GM18861 (cell line): Measurements from ENCODE around the gene PHLDA2.

ENCODE experiments used
- ATAC-seq: cut with Tn5 transposase; IDR thresholded peaks from one replicate; pipeline ENCODE4 v1.9.1; 2021; ENCODE audit not compliant: unreplicated experiment

The PHLDA2 gene

DNA sequence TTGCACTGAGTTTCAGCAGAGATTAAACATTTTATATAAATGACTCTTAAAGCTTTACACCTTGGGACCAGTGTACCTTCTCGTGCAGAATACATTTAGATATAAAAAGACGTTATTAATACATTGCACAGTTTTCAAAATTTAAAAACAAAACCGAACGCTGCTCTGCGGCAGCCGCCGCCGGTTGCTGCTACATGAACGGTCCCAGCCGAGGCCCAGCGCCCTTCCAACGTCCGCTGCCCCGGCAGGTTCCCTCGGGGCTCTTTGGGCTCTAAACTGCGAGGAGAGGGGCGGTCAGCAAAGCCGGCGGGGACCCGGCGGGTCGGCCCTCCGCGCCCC is 45.6 kb downstream of the PHLDA2 start:
- ATAC-seq: no peak

DNA sequence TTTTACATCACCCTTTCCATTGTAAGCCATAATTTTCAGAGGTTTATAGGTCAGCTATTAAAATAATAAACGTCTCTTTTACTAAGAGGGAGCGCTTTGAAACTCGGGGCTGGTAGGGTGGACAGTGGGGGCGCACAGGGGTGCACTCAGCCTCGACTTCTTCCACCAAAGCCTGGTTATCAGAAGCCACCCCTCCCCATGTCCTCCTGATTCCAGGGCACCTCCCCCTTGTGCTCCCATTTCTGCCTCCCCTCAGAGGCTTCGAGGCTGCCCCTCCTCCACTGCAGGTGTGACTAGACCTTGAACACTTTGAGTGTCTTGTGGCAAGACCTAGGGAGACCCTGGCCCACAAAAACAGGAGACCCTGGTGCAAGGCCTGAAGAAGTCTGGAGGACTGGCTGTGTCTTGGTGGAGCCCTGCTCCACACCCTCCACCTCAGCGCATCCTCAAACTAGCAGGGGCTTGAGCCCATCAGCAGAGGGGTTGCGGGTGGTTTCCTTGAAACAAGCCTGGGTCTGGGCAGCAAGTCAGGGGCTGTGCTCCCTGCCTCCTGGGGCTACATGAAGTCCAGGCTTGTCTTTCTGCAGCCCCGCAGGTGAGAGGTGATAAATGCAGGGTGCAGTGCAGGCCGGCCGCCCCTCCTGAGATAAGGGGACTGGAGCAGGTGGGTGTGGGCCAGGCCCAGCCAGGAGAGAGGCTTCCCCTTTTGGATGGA is 46.7 kb downstream of the PHLDA2 start:
- no peak for ATAC-seq

DNA sequence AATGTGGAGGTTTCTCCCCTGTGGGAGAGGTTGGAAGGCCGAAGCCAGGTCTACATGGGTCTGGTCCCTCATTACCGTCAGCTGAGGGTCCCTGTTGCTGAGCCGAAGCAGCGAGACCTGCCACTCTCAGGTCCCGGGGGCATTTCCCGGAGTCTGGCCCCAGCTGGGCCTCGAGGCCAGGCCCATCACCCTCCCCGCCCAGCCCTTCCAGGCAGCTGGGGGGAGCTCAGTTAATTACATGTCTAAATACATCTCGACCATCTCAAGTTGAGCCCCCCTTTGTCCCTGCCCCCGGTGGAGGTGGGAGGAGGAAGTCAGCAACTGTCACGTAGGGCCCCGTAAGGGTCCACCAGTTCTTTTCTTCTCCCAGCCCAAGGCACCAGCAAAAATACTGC is 47.2 kb downstream of the PHLDA2 start:
- ATAC-seq: no peak

DNA sequence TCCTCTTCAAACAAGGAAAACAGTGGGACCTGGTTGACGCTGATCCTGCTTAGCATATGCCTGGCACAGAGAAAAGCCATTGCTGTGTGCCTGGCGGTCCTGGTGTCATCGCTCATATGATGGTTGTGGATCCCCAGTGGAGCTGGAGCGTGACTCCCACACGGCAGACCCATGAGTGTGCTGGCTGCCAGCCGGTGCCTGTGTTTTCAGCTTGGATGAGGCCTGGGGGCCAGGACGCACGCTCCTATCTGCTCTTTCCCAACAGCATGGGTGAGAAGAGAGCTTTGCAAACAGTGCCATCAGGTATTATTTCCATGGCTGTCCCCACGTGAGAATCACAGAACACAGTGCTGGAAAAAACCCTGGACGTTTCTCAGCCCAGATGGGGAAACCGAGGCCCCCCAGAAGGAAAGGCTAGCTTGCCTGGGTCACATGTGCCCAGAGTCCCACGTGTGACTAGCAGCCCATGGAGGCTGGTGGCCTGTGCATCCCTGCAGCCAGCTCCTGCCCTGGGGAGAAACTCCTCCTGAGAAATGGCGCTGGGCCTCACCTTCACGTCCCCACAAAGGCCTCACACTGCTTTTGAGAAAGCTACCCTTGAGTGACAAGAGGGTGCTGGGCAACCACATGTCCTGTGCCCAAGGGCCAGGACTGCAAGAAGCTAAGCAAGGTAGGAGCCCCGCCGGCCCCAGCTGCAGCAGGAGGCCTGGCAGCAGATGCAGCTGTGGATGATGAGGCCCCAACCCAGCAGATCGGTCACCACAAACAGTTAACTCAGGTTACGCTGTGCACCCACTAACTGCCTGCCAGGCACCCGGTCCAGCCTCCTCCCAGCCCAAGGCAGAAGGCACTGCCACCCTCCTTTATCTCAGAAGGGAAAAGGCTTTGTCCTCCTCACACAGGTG is 47.9 kb downstream of the PHLDA2 start:
- no peak for ATAC-seq

DNA sequence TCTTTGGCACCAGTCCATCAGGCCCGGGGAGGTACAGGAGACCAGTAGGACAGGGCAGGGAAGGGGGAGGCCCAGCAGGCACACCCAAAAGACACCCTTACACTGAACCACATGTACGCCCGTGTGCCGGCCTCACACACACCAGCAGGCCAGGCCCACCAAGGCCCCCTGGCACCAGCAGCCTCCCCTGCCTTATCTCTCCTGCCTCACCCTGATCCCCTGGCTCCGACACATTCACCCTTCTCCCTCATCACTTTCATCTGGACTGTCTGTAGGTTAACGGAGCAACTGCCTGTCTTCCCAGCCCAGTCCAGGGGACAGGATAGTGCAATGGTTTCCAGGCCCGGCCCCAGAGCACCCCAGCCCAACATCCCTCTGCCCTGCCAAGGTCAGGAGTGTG is 48.6 kb downstream of the PHLDA2 start:
- no peak for ATAC-seq

DNA sequence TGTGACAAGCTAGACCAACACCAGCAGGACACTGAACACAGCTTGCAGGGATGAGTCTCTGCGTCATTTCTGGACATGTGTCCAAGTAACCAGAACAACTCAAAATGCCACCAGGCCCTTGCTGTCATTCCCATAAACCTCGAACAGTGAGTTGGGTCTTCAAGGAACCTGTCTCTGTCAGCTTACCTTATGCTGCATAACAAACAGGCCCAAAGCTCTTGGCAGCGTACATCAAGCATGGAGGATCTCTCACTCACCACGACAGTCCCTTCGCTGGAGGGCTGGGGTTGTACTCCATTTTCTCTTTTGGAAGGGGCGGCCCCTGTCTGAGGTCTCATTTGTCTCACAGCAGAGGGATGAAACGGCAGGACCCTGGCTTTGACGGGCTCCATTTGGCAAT is 50.4 kb downstream of the PHLDA2 start:
- ATAC-seq: no peak
